ENCODE data around the gene SSBP3. TPM values are rescaled to one million over a fixed set of nuclear protein-coding genes. Genes with fewer than 3 reads are reported as not detected.

SSBP3 gene
- total and polyA plus RNA-seq, 2 of the 13 experiments (the other 11 are each of a cell fraction or from before 2014, with no cell fraction given): 8.5 to 17.6 TPM

- Histone ChIP-seq H3K9ac (ENCODE audit: insufficient read depth, low read depth, low read length) (peak overlapping the region; percentile 93), H3K4me1 (ENCODE audit: insufficient read depth, low read length) (peaks cover 34% of the 10 kb centered on the region), H3K36me3 (replicated peaks in 1 of 2; ENCODE audit: control insufficient read depth in 1 of 2, insufficient read depth in 2 of 2, low read length in 2 of 2) (peaks cover 2 to 14% of the 10 kb centered on the region in 2 experiments; a peak in 4 of 5 replicates), H4K20me1 (ENCODE audit: insufficient read depth, low read length) (no peaks in the 10 kb centered on the region), H3K9me3 (ENCODE audit: low read length) (no peaks in the 10 kb centered on the region), H3K79me2 (ENCODE audit: insufficient read depth, low read length) (peaks cover 33% of the 10 kb centered on the region), H3K27me3 (ENCODE audit: control insufficient read depth in 1 of 2, insufficient read depth in 2 of 2, low read length in 2 of 2) (no peaks in the 10 kb centered on the region; a peak in 1 of 5 replicates), H3K27ac (ENCODE audit: extremely low read length, insufficient read depth, low read length) (peak overlapping the region; percentile 77), H2AFZ (ENCODE audit: low read length) (no peak overlapping the region), H3K4me3 (replicated peaks in 1 of 3; ENCODE audit: insufficient read depth in 1 of 3, low read depth in 2 of 3, low read length in 3 of 3) (peak overlapping the region; percentile 89 to 95 (median 94)), H3K4me2 (ENCODE audit: low read depth, low read length) (peak overlapping the region; percentile 84)
- CTCF ChIA-PET (ENCODE audit: low intra/inter-chr PET ratio, low total read pairs): no interaction called here
- DNase-seq (ENCODE audit: low spot score) (no peak), ATAC-seq (peak; percentile 18), FAIRE-seq (no peak)
- TSS peak; percentile 77 for BruUV-seq (replicated peaks)
- 0% methylated on average over 4 of the region's 15 CpGs for WGBS (ENCODE audit: low lambda C conversion rate)
- in situ Hi-C loops (cut with HindIII; ENCODE audit: extremely low pct_ligation_motif_present, low pct_unique_long_range_greater_than_20kb): no loop called here
- intact Hi-C loops (cut with micrococcal nuclease; ENCODE audit: unreplicated experiment): loop anchor here (10.0 kb wide), 1 partner anchor 126 kb away; no protein-coding TSS in a partner anchor
- POLR2A ChIA-PET: interaction anchor here (1.0 to 2.4 kb wide), 17 partner anchors 11 to 288 kb away, joined by 3 to 10 read pairs (median 4); partner anchors contain the start of gene SSBP3
- TF ChIP-seq CCAR2 (optimal IDR thresholded peaks at IDR 0.05; ENCODE audit: low read depth, low read length) (no peak), PRPF4 (IDR thresholded peaks at IDR 0.05; ENCODE audit: low read depth, low read length, poor library complexity, severe bottlenecking) (no peak), NR2F1 (CRISPR knock-in tag; IDR thresholded peaks at IDR 0.05) (no peak), ATF7-NPFF (CRISPR knock-in tag; IDR thresholded peaks at IDR 0.05; ENCODE audit: low read depth) (peak; percentile 8; the same call in 1 of the 2 replicates), XRCC5 (optimal IDR thresholded peaks at IDR 0.05; ENCODE audit: low read length) (no peak), ZNF749 (CRISPR knock-in tag; IDR thresholded peaks at IDR 0.05; ENCODE audit: borderline replicate concordance) (no peak), FOXM1 (CRISPR knock-in tag; IDR thresholded peaks at IDR 0.05) (no peak), MAFF (IDR thresholded peaks at IDR 0.05; ENCODE audit: low read depth, low read length) (no peak), ZNF326 (CRISPR knock-in tag; IDR thresholded peaks at IDR 0.05; ENCODE audit: borderline replicate concordance) (no peak), ZFX (CRISPR knock-in tag; IDR thresholded peaks at IDR 0.05; ENCODE audit: low read depth) (peak; percentile 72), CC2D1A (CRISPR knock-in tag; IDR thresholded peaks at IDR 0.05) (no peak), NONO (IDR thresholded peaks at IDR 0.05) (no peak), NONO (CRISPR knock-in tag; conservative IDR thresholded peaks at IDR 0.05) (0 out of 2 replicates have a peak, but pooled peaks have one; percentile 10), AGO1 (IDR thresholded peaks at IDR 0.05; ENCODE audit: low read depth, low read length, poor library complexity, severe bottlenecking) (no peak), ZNF513 (CRISPR knock-in tag; conservative IDR thresholded peaks at IDR 0.05) (no peak)
- TF ChIP-seq, protein P1, sequence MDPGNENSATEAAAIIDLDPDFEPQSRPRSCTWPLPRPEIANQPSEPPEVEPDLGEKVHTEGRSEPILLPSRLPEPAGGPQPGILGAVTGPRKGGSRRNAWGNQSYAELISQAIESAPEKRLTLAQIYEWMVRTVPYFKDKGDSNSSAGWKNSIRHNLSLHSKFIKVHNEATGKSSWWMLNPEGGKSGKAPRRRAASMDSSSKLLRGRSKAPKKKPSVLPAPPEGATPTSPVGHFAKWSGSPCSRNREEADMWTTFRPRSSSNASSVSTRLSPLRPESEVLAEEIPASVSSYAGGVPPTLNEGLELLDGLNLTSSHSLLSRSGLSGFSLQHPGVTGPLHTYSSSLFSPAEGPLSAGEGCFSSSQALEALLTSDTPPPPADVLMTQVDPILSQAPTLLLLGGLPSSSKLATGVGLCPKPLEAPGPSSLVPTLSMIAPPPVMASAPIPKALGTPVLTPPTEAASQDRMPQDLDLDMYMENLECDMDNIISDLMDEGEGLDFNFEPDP (CRISPR knock-in tag; conservative IDR thresholded peaks at IDR 0.05): no peak
Measured at GRCh38 chr1:54200519-54200997, 205.6 kb downstream of the SSBP3 start.
